Heart left ventricle (tissue), 16 donors: Measurements from ENCODE around the gene HSPA4. TPM values are rescaled to one million over a fixed set of nuclear protein-coding genes. Genes with fewer than 3 reads are reported as not detected.

Experiments
- ATAC-seq, 4 donors: fragments of 200-7000 bp; cut with Tn5 transposase; one replicate each; pipeline ENCODE4 v1.9.1; 2020 to 2022; ENCODE audit warnings: moderate library complexity in 4 of 4, mild to moderate bottlenecking in 3 of 4, moderate number of reproducible peaks in 1 of 4
- DNase-seq, 5 donors: peaks; one replicate each; pipeline ENCODE4 v3.0.0-alpha.2; 2020
- H3K27ac ChIP-seq, 12 donors: fragments of 200-600 bp; sonication (generic) in 4 of 12; one replicate each; pipeline versions ENCODE4 v1.5.0 to v1.8.0; 2016 to 2022; ENCODE audit warnings: mild to moderate bottlenecking in 2 of 12
- H3K27me3 ChIP-seq, 9 donors: fragments of 200-600 bp; sonication (generic) in 2 of 9; one replicate each; pipeline versions ENCODE4 v1.5.1 to v1.8.0; 2016 to 2022; ENCODE audit warnings: mild to moderate bottlenecking in 3 of 9
- H3K36me3 ChIP-seq, 9 donors: fragments of 200-600 bp; sonication (generic) in 2 of 9; one replicate each; pipeline versions ENCODE4 v1.5.0 to v1.8.0; 2018 to 2022; ENCODE audit warnings: mild to moderate bottlenecking in 2 of 9
- H3K4me1 ChIP-seq, 12 donors: fragments of 200-600 bp; sonication (generic) in 4 of 12; one replicate each; pipeline versions ENCODE4 v1.5.0 to v1.8.0; 2016 to 2022; ENCODE audit warnings: mild to moderate bottlenecking in 3 of 12
- H3K4me3 ChIP-seq, 12 donors: fragments of 200-600 bp; sonication (generic) in 4 of 12; one replicate each; pipeline versions ENCODE4 v1.5.0 to v1.8.0; 2017 to 2022; ENCODE audit warnings: mild to moderate bottlenecking in 9 of 12, moderate library complexity in 4 of 12
- H3K9me3 ChIP-seq, 12 donors: fragments of 200-600 bp; sonication (generic) in 4 of 12; one replicate each; pipeline versions ENCODE4 v1.5.0 to v1.8.0; 2016 to 2022; ENCODE audit warnings: mild to moderate bottlenecking in 1 of 12
- CTCF ChIP-seq, 12 donors: fragments of 200-600 bp; sonication (generic) in 4 of 12; IDR thresholded peaks; one replicate each; pipeline versions ENCODE4 v1.5.0 to v1.8.0; 2018 to 2022; ENCODE audit warnings: antibody characterized with exemption in 12 of 12, mild to moderate bottlenecking in 5 of 12
- POLR2A ChIP-seq, 2 donors: fragments of 450-650 bp; IDR thresholded peaks; one replicate each; pipeline ENCODE4 v1.6.1; 2017; ENCODE audit warnings: antibody characterized with exemption in 2 of 2, mild to moderate bottlenecking in 2 of 2, moderate library complexity in 2 of 2
- WGBS, 4 donors: extraction: QIAGEN DNeasy Blood & Tissue Kit in 2 of 4; methylation state at CpG; one replicate each; pipeline versions ENCODE4 v1.1.5 to v1.1.7; 2013 to 2018; 5-methylcytosine and 5-hydroxymethylcytosine counted together
- intact Hi-C, 10 donors: fragments of 100-400 bp; cut with DNase I; formaldehyde crosslinking; loops; one replicate each; pipeline versions ENCODE4 v1.11.1 to v1.14.2; 2022
- polyA plus RNA-seq, 2 donors: library from polyadenylated mRNA; stranded (reverse); fragments of 200-250 nt; gene quantifications; one replicate each; pipeline ENCODE4 v1.2.3, GENCODE V29; 2013
- total RNA-seq, 9 donors: library from RNA; depleted of rRNA in 2 of 9; stranded (reverse); fragments of >200 nt in 2 of 9; fragmentation: NEBNext Ultra II Directional in 3 of 9; extraction: Animal tissue kit (Norgen Biotek cat#: 25700) in 3 of 9; gene quantifications; one replicate each; pipeline versions ENCODE4 v1.1.0 to v1.2.4, GENCODE V29; 2016 to 2023
- donor health status: ischemic (EF 13 %, LVEDD 7.1; RV severe dilation, severe dysfunction).
- donor health status: healthy with polysubstance abuse.
- donor health status: DM: no; HTN: yes; CAD: no.
- donor health status: DM: no; HTN: no; CAD: no.
- donor health status: ischemic (EF 25% LVEDD 6.9; RV normal size, moderate dysfunction).
- donor health status: ischemic (EF 25% LVEDD 5.7; RV mildly dilated, moderate dysfunction).
- donor health status: healthy.
- donor health status: DM: yes; HTN: yes; CAD: no.
- donor health status: ischemic (EF 35%, LVEDD 5.7; RV mildly dilated, moderate dysfunction).
- donor health status: nonischemic (EF 11% LVEDD 7.7; RV severe dilation, severe dysfunction).
- donor health status: DM: yes; HTN: yes; CAD: no.
- donor health status: PGD.
- donor health status: ischemic (EF 29% LVEDD 5.4; RV normal size, mild dysfunction).
- donor health status: nonischemic (EF 23%, LVEDD 6.1; RV moderate dilation, normal function).

The HSPA4 gene
- total and polyA plus RNA-seq, 11 donors: 57.5 to 132 (median 98.5) TPM

- WGBS, 4 donors: 92 to 97% (median 95%) methylated on average over 3 of the region's 3 CpGs
These were observed 27.2 kb downstream of the HSPA4 start for GRCh38 chr5:133079048-133079447.

GRCh38 chr5:133081036-133081435 is 29.2 kb downstream of the HSPA4 start:
- Histone ChIP-seq H3K36me3 (peaks cover 0 to 72% (median 56%) of the 10 kb centered on the region in 9 donors), H3K9me3 (no peaks in the 10 kb centered on the region), H3K4me1 (peaks cover 0 to 3% (median 0%) of the 10 kb centered on the region in 12 donors), H3K27me3 (no peaks in the 10 kb centered on the region), H3K4me3 (no peak overlapping the region), H3K27ac (no peak overlapping the region)
- no peak for ATAC-seq
- TF ChIP-seq CTCF (IDR thresholded peaks at IDR 0.05) (no peak), POLR2A (IDR thresholded peaks at IDR 0.05) (no peak)
- DNase-seq: no peak
- 94 to 96% (median 95%) methylated on average over 7 of the region's 7 CpGs for WGBS, 4 donors
- intact Hi-C loops: no loop called here

More at GRCh38 chr5:133079048-133079447, 27.2 kb downstream of the HSPA4 start:
- Histone ChIP-seq H3K4me3 (no peak overlapping the region), H3K27ac (no peak overlapping the region), H3K27me3 (no peaks in the 10 kb centered on the region), H3K36me3 (peaks cover 0 to 74% (median 64%) of the 10 kb centered on the region in 9 donors), H3K9me3 (no peaks in the 10 kb centered on the region), H3K4me1 (peaks cover 0 to 3% (median 0%) of the 10 kb centered on the region in 12 donors)
- TF ChIP-seq CTCF (IDR thresholded peaks at IDR 0.05) (no peak), POLR2A (IDR thresholded peaks at IDR 0.05) (no peak)
- DNase-seq (no peak), ATAC-seq (no peak)
- intact Hi-C loops: no loop called here

GRCh38 chr5:133081703-133082102 is 29.9 kb downstream of the HSPA4 start:
- no peak for DNase-seq
- Histone ChIP-seq H3K4me1 (peaks cover 0 to 3% (median 0%) of the 10 kb centered on the region in 12 donors), H3K9me3 (no peaks in the 10 kb centered on the region), H3K36me3 (peaks cover 0 to 72% (median 53%) of the 10 kb centered on the region in 9 donors), H3K27me3 (no peaks in the 10 kb centered on the region), H3K4me3 (no peak overlapping the region), H3K27ac (no peak overlapping the region)
- intact Hi-C loops: no loop called here
- ATAC-seq: no peak
- 98 to 100% (median 100%) methylated on average over 1 of the region's 1 CpG for WGBS, 4 donors
- TF ChIP-seq POLR2A (IDR thresholded peaks at IDR 0.05) (no peak), CTCF (IDR thresholded peaks at IDR 0.05) (no peak)

- H3K4me3 ChIP-seq: no peak overlapping the region
- DNase-seq: no peak
- WGBS, 4 donors: 89 to 93% (median 91%) methylated on average over 4 of the region's 4 CpGs
- no peak for ATAC-seq
- peaks cover 0 to 72% (median 53%) of the 10 kb centered on the region in 9 donors for H3K36me3 ChIP-seq
- H3K27me3 ChIP-seq: no peaks in the 10 kb centered on the region
- no peaks in the 10 kb centered on the region for H3K9me3 ChIP-seq
- H3K27ac ChIP-seq: no peak overlapping the region
- intact Hi-C loops: no loop called here
- TF ChIP-seq POLR2A (IDR thresholded peaks at IDR 0.05) (no peak), CTCF (IDR thresholded peaks at IDR 0.05) (no peak)
- H3K4me1 ChIP-seq: peaks cover 0 to 3% (median 0%) of the 10 kb centered on the region in 12 donors
These were observed 30.3 kb downstream of the HSPA4 start for GRCh38 chr5:133082128-133082527.
